ENCODE data around the gene LCN6. TPM values are rescaled to one million over a fixed set of nuclear protein-coding genes. Genes with fewer than 3 reads are reported as not detected.
"Not testable (repeated sequence)": the region's sequence is repeated elsewhere in the genome, so short reads cannot be mapped to it uniquely, and the experiment has no call there.

LCN6 gene
- total RNA-seq, 2 donors from 2014 or later: 18.2 to 51.8 TPM

- peak; percentile 8 to 60 for ATAC-seq
- peak; percentile 71 for DNase-seq
- intact Hi-C loops (cut with DNase I): no loop called here
Measured at GRCh38 chr9:136762915-136763648, 14.8 kb upstream of the LCN6 start.

DNA sequence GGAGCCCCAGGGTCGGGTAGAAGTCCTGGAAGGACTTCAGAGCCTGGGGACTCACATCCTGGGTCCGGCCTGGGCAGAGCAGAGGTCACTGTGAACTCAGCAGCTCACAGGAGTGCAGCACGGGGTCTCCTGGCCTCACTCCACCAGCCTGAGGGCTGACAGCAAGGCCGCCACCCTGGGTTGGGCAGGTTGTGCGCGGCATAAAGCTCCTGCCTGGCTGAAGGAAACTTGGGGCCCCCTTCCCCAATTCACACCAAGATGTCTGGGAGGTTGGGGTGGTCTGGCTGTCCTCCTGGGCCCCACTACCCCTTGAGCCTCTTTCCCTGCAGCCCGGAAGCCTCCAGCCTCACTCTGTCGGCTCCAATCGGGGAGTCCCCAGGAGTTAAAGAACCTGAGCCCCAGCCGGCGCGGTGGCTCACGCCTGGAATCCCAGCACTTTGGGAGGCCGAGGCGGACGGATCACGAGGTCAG, 13.9 kb upstream of the LCN6 start:
- DNase-seq (no peak), ATAC-seq (no peak)
- intact Hi-C loops (cut with DNase I): no loop called here

DNA sequence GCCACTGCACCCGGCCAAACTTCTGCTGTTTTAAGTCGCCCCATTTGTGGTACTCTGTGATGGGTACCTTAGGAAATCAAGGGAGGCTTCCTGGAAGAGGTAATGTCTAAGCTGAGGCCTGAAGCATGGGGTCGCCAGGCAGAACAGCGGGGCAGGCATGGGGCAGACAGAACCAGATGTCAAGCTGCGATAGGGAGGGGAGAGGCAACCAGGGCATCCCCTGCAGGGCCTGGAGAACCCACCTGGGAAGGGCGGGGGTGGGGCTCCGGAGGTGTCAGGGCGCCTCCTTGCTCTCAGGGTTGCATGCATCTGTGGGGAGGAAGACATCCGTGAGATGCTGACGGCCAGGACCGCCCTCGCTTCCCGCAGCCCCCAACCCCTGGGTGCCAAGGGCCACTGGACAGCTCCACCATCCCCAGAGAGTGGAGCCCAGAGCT, 13.2 kb upstream of the LCN6 start:
- intact Hi-C loops (cut with DNase I): no loop called here
- DNase-seq: no peak

DNA sequence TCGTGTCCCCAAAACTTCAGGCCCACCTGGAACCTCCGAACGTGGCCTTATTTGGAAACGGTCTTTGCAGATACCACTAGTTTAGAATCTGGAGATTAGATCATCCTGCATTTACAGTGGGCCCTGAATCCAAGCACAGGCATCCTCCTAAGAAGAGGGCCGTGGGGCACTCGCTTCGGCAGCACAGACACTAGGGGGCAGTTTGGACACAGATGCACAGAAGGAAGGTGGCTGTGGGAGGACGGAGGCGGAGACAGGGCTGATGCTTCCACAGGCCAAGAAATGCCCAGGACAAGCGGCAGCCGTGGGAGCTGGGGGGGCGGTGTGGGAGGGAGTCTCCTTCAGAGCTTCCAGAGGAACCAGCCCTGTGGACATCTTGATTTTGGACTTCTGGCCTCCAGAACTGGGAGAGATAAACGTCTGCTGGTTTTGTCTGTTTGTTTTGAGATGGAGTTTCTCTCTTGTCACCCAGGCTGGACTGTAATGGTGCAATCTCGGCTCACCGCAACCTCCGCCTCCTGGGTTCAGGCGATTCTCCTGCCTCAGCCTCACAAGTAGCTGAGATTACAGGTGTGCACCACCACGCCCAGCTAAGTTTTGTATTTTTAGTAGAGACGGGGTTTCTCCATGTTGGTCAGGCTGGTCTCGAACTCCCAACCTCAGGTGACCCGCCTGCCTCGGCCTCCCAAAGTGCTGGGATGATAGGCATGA, 12.7 kb upstream of the LCN6 start:
- peak; percentile 39 to 45 for ATAC-seq
- intact Hi-C loops (cut with DNase I): not testable (repeated sequence)
- peak; percentile 61 for DNase-seq

More for the DNA sequence above, 13.2 kb upstream of the LCN6 start:
- no peak for ATAC-seq

GRCh38 chr9:136760424-136760823, 12.1 kb upstream of the LCN6 start:
- DNase-seq (no peak), ATAC-seq (no peak)
- intact Hi-C loops (cut with DNase I): no loop called here

GRCh38 chr9:136759436-136760325, 11.4 kb upstream of the LCN6 start:
- ATAC-seq: no peak
- DNase-seq: no peak
- intact Hi-C loops (cut with DNase I): no loop called here

DNA sequence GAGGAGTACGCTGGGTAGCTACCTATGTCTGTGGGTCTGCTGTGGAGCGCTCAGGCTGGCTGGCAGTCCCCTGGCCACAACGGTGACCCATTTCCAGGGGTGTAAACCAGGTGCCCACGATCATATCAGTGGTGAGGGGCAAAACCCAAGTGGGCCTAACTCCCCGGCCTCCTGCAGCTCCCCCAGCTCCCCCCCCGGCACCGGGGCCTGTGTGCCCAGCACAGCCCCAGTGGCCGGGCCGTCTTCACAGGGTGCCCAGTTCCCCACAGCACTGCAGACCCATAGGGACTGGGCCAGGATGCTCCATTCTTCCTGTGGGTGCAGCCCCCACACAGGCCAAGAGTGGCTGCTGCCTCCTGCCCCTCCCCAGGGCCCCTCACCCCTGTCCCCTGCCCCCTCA, 10.7 kb upstream of the LCN6 start:
- intact Hi-C loops (cut with DNase I): no loop called here
- no peak for ATAC-seq

GRCh38 chr9:136757751-136758140, 9.4 kb upstream of the LCN6 start:
- no peak for DNase-seq
- intact Hi-C loops (cut with DNase I): no loop called here

More for the DNA sequence above, 10.7 kb upstream of the LCN6 start:
- DNase-seq: no peak

DNA sequence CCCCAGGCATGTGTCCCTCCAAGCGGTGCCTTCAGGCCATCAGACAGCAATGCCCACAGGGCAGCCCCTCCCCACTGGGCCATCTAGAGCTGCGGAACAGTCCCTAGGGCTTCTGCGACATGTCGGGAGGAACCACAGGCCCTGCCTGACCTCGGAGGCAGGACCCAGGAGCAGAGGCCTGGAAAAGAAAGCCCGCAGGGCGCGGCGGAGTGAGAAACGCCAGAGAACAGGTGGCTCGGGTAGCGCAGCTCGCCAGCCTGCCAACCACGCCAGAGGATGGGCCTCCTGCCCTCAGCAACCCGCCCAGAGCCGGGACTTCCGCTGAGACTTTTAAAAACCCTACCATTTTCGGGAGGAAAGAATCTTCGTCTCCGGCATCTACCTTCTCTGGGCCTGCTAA, 9.0 kb upstream of the LCN6 start:
- ATAC-seq (no peak), DNase-seq (no peak)
- intact Hi-C loops (cut with DNase I): no loop called here

More at GRCh38 chr9:136757751-136758140, 9.4 kb upstream of the LCN6 start:
- no peak for ATAC-seq

DNA sequence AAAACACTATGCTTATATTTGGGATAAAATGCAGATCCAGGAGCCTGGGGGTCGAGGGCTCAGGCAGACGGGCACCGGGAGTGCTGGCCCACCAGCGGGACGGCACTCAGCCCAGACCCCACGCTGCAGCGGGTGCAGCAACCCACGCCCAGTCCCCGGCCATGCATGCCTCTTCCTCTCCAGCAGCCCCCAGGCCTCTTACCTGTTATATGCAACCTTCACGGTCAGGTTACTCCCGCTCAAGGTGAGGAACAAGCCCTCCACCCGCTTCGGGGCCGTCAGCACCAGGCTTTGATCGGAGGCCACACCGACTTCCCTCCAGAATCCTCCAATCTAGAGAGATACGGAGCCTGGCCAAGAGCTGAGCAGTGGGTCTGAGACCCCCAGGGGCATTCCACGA, 8.5 kb upstream of the LCN6 start:
- intact Hi-C loops (cut with DNase I): no loop called here
- ATAC-seq: no peak
- no peak for DNase-seq

DNA sequence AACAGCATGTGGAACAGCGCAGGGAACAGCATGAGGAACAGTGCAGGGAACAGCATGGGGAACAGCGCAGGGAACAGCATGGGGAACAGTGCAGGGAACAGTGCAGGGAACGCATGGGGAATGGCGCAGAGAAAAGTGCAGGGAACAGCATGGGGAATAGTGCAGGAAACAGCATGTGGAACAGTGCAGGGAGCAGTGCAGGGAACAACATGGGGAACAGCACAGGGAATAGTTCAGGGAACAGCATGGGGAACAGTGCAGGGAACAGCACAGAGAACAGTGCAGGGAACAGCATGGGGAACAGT, 7.8 kb upstream of the LCN6 start:
- DNase-seq: no peak
- ATAC-seq: no peak
- intact Hi-C loops (cut with DNase I): no loop called here

GRCh38 chr9:136755302-136756133, 7.2 kb upstream of the LCN6 start:
- ATAC-seq; DNase-seq; intact Hi-C loops (cut with DNase I): not testable (repeated sequence)

DNA sequence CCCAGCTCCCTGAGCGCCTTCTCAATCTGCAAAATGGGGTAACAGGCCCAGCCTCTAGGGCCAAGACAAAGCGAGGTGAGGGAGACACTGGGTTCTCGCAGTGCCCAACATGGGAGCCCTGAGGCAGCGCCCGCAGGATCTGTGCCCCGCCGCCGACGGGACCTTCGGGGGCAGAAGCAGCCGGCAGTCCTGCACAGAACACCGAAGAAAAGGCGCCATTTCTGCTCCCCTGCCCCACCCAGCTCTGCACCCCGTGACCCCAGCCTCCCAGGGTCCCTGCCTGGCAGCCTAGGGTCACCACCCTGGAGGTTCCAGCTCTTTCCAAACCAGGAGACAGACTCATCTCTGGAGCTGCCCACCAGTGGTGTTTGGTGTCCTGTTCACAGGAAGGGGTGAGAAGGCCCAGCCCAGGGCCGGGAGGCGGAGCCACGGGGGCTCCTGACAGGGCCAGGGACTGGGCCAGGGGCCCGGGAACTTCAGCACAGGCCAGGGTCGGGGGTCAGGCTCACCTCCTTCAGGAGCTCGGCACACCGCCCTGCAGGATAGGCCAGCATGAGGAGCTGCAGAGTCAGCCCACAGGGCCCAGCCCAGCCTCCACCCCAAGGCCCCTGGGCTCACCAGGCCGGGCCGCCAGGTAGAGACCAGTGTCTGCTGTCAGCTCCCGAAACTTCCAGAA, 6.4 kb upstream of the LCN6 start:
- intact Hi-C loops (cut with DNase I): no loop called here
- DNase-seq (no peak), ATAC-seq (no peak)

DNA sequence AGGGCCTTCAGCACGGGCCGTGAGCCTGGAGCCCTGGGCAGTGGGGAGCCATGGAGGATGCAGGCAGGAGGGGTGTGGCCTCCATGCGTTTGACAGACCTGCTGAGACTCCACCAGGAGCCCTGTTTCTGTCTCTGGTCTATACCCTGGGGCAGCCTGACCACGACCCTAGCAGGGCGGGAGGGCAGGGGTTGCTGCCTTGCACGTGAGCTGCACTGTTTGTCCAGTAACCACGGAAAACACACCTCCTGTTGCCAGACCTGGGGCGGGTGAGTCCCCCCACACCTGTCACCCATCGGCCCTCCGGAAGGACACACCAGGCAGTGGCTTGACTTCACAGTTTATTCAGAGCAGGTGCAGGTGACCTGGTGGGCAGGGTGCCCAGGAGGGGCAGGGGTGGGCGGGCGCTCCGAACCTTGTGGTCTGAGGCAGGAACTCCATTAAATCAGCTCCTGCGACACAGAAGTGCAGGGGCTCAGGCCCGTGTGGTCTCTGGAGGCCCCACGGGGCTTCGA, 5.8 kb upstream of the LCN6 start:
- DNase-seq (no peak), ATAC-seq (no peak)
- intact Hi-C loops (cut with DNase I): no loop called here

DNA sequence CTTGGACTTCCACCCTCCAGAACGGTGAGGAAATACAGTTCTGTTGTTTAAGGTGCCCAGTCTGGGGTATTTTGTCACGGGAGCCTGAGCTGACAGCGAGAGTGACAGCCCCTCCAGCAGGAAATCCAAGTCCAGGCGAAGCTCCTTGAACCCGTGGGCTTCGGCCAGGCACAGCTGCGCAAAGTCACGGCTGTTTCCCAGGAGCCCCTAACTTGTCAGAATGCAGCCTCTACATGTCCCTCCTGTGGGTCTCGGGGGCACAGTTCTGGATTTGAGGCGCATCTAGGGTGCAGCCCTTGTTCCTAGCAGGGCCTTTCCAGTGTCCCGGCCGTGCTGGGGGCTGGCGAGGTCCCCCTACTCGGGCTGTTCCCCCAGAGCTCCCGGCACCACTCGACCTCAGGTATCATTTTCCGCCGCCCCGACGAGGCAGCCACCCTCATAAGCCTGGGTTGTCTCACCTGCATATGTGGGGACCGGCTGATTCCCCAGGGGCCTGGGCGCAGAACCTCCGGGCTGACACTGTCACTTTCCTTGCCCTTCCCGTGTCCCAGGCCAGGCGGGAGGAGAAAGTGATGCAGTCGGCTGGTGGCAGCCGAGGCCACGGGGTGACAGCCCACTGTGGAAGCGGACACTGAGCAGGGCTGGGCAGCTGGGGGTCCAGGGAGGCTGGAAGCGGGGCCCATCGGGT, 5.2 kb upstream of the LCN6 start:
- DNase-seq (no peak), ATAC-seq (no peak)
- intact Hi-C loops (cut with DNase I): no loop called here

DNA sequence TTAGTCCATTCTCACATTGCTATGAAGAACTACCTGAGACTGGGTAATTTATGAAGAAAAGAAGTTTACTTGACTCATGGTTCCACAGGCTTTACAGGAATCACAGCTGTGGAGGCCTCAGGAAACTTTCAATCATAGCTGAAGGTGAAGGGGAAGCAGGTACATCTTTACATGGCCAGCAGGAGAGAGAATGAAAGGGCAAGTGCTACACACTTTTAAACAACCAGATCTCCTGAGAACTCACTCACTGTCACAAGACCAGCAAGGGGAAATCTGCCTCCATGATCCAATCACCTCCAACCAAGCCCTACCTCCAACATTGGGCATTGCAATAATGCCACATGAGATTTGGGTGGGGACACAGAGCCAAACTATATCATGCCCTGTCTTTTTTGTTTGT, 3.5 kb upstream of the LCN6 start:
- no peak for ATAC-seq
- intact Hi-C loops (cut with DNase I): no loop called here
- DNase-seq: no peak

- intact Hi-C loops (cut with DNase I): no loop called here
- DNase-seq: no peak
- ATAC-seq: no peak
Measured at GRCh38 chr9:136751244-136751643, 2.9 kb upstream of the LCN6 start.

DNA sequence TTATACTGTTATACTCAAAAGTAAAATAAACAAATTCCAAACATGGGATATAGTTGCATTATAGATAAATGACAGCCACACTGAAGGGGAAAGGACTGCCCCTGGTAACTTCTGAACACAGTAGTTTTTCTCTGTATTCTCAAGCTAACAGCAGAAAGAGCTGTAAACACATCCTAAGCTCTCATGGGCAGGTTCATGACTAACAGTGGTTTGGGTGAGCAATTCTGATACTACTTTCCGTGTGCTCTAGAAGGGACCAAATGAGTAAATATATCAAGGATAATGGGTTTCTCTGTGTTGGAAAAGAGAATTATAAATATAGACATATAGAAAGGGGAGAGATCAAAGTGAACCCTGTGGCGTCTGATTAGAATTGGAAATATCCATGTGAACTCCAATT, 2.2 kb upstream of the LCN6 start:
- DNase-seq (no peak), ATAC-seq (no peak)
- intact Hi-C loops (cut with DNase I): no loop called here

Data from left cardiac atrium (tissue), 4 donors.